Smooth muscle cell (in vitro differentiated cells): ENCODE results near the gene CTDNEP1. TPM values are rescaled to one million over a fixed set of nuclear protein-coding genes. Genes with fewer than 3 reads are reported as not detected.

Source experiments
- DNase-seq: peaks from one replicate; lab custom pipeline; 2025; ENCODE audit not compliant: unreplicated experiment; lab: John Stamatoyannopoulos, UW
- H2AFZ ChIP-seq: fragments of 200-600 bp; sonication (generic); 2 replicates; pipeline ENCODE4 v1.6.0; 2016; ENCODE audit warnings: antibody characterized with exemption, low read depth, mild to moderate bottlenecking
- H3F3A ChIP-seq: fragments of 200-600 bp; sonication (generic); 2 replicates; pipeline ENCODE4 v1.6.0; 2017; ENCODE audit warnings: antibody characterized with exemption, low read depth
- H3K27ac ChIP-seq: fragments of 200-600 bp; sonication (generic); 2 replicates; pipeline ENCODE4 v1.5.1; 2016; ENCODE audit warnings: low read depth, mild to moderate bottlenecking
- H3K27me3 ChIP-seq: fragments of 200-600 bp; sonication (generic); 2 replicates; pipeline ENCODE4 v1.6.1; 2016; ENCODE audit warnings: low read depth, mild to moderate bottlenecking
- H3K36me3 ChIP-seq: fragments of 200-600 bp; sonication (generic); 2 replicates; pipeline ENCODE4 v1.5.1; 2016; ENCODE audit warnings: low read depth
- H3K4me1 ChIP-seq: fragments of 200-600 bp; sonication (generic); 2 replicates; pipeline ENCODE4 v1.5.1; 2016; ENCODE audit warnings: low read depth
- H3K4me2 ChIP-seq: fragments of 200-600 bp; sonication (generic); 2 replicates; pipeline ENCODE4 v1.6.0; 2016; ENCODE audit warnings: mild to moderate bottlenecking
- H3K4me3 ChIP-seq: fragments of 200-600 bp; sonication (generic); 2 replicates; pipeline ENCODE4 v1.5.1; 2016; ENCODE audit warnings: mild to moderate bottlenecking
- H3K79me2 ChIP-seq: fragments of 200-600 bp; sonication (generic); 2 replicates; pipeline ENCODE4 v1.6.0; 2016; ENCODE audit warnings: low read depth, mild to moderate bottlenecking
- H3K9ac ChIP-seq: fragments of 200-600 bp; sonication (generic); 2 replicates; pipeline ENCODE4 v1.6.0; 2016; ENCODE audit warnings: low read depth
- H3K9me3 ChIP-seq: fragments of 200-600 bp; sonication (generic); replicated peaks from 2 replicates; pipeline ENCODE4 v1.5.1; 2016; ENCODE audit warnings: low read depth
- H4K20me1 ChIP-seq: fragments of 200-600 bp; sonication (generic); 2 replicates; pipeline ENCODE4 v1.6.0; 2016; ENCODE audit warnings: low read depth
- WGBS: methylation state at CpG from one replicate; pipeline ENCODE4 v1.1.7; 2016; ENCODE audit warnings: low lambda C conversion rate; 5-methylcytosine and 5-hydroxymethylcytosine counted together
- polyA plus RNA-seq: library from polyadenylated mRNA; unstranded; fragments of >200 nt; fragmentation: Nextera tagmentation; extraction: Ambion mirVana; gene quantifications from 2 replicates; pipeline ENCODE4 v1.2.1, GENCODE V29; 2016
- total RNA-seq: library from RNA; depleted of rRNA; stranded (reverse); fragments of >200 nt; gene quantifications from 2 replicates; pipeline ENCODE4 v1.2.3, GENCODE V29; 2014
- TF ChIP-seq, protein P1 (sequence below): fragments of 200-600 bp; sonication (generic); IDR thresholded peaks from 2 replicates; pipeline ENCODE4 v1.5.1; 2017; ENCODE audit warnings: borderline replicate concordance, mild to moderate bottlenecking, antibody characterized with exemption; ENCODE audit not compliant: insufficient read depth, poor library complexity, severe bottlenecking

CTDNEP1 gene
- total and polyA plus RNA-seq, 2 experiments from 2014 or later: 57.5 to 88.4 TPM

DNA sequence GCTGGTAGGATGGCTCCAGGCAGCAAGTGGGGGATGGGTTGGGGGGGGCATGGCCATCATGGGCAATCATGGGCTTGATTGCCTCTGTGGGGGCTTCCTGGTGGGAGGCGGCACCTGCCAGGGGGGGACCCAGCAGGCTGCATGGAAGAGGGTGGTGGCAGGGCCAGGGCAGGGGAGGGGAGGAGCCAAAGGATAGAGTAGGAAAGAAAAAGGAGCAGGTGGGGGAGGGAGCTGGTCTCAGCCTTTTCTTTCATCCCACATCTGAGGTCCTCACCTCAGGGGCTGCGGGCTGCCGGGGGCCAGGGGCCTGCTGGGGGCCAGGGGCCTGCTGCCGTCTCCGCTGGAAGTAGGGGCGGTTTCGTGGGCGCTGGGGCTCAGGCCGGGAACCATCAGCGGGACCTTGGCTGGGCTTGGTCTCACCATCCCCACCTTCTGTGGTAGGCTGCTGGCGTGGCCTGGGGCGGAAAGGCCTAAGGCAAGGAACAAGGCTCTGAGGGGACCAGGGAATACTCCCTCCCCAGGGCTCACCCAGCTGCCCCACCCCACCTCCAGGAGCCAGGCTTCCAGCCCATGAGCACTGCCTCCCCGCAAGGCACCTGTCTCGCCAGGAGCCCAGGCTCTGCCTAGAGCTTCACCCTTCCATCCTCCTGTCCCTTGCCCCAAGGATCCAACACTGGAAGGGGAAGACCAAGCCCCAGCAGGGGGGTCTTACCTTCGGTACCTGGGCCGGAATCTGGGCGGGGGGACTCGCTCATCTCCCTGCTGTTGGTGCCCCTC, 37.9 kb upstream of the CTDNEP1 start:
- Histone ChIP-seq H3F3A (no peaks in the 10 kb centered on the region), H3K4me2 (no peak overlapping the region), H3K36me3 (no peaks in the 10 kb centered on the region), H3K4me3 (no peak overlapping the region), H3K9ac (no peak overlapping the region), H3K4me1 (no peaks in the 10 kb centered on the region), H3K27ac (no peak overlapping the region), H3K27me3 (peaks cover 40% of the 10 kb centered on the region), H2AFZ (no peak overlapping the region), H4K20me1 (no peaks in the 10 kb centered on the region), H3K79me2 (no peaks in the 10 kb centered on the region), H3K9me3 (no peaks in the 10 kb centered on the region)
- TF ChIP-seq, protein P1, sequence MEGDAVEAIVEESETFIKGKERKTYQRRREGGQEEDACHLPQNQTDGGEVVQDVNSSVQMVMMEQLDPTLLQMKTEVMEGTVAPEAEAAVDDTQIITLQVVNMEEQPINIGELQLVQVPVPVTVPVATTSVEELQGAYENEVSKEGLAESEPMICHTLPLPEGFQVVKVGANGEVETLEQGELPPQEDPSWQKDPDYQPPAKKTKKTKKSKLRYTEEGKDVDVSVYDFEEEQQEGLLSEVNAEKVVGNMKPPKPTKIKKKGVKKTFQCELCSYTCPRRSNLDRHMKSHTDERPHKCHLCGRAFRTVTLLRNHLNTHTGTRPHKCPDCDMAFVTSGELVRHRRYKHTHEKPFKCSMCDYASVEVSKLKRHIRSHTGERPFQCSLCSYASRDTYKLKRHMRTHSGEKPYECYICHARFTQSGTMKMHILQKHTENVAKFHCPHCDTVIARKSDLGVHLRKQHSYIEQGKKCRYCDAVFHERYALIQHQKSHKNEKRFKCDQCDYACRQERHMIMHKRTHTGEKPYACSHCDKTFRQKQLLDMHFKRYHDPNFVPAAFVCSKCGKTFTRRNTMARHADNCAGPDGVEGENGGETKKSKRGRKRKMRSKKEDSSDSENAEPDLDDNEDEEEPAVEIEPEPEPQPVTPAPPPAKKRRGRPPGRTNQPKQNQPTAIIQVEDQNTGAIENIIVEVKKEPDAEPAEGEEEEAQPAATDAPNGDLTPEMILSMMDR: no peak
- 83% methylated on average over 9 of the region's 18 CpGs for WGBS
- DNase-seq: no peak

DNA sequence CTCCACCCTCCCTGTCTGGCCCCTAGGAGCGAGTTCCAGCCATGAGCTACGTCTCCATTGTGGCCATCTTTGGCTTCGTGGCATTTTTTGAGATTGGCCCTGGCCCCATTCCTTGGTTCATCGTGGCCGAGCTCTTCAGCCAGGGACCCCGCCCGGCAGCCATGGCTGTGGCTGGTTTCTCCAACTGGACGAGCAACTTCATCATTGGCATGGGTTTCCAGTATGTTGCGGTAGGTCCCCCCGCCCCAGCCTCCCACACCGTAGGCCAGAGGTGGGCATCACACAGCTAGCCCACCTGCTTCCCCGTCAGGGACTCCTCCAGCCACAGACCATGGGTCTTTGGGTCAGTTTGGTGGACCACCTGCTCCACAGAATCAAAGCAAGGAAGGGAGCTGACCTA, 34.1 kb upstream of the CTDNEP1 start:
- Histone ChIP-seq H3K27me3 (peaks cover 17% of the 10 kb centered on the region), H3K4me2 (no peak overlapping the region), H3K36me3 (no peaks in the 10 kb centered on the region), H3F3A (peaks cover 5% of the 10 kb centered on the region), H3K27ac (no peak overlapping the region), H2AFZ (no peak overlapping the region), H3K4me3 (no peak overlapping the region), H3K9ac (no peak overlapping the region), H4K20me1 (no peaks in the 10 kb centered on the region), H3K4me1 (no peaks in the 10 kb centered on the region), H3K9me3 (no peaks in the 10 kb centered on the region), H3K79me2 (no peaks in the 10 kb centered on the region)
- no peak for DNase-seq
- TF ChIP-seq, protein P1: no peak
- WGBS: 94% methylated on average over 12 of the region's 12 CpGs

DNA sequence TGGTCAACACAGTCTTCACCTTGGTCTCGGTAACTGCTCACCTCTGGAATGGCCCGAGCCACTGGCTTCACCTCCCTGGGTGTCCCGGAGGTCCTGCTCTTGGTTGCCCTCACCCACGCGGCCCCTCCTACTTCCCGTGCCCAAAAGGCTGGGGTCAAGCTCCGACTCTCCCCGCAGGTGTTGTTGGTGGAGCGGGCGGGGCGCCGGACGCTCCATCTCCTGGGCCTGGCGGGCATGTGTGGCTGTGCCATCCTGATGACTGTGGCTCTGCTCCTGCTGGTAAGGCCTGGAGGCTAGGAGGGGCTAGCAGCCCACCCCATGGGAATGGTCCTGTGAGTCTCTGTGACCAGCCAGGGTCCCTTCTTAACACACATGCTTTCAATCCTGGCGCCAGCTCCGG, 33.4 kb upstream of the CTDNEP1 start:
- 97% methylated on average over 16 of the region's 16 CpGs for WGBS
- Histone ChIP-seq H3K9ac (no peak overlapping the region), H2AFZ (no peak overlapping the region), H3K36me3 (no peaks in the 10 kb centered on the region), H3K79me2 (no peaks in the 10 kb centered on the region), H3K4me3 (no peak overlapping the region), H3K4me1 (no peaks in the 10 kb centered on the region), H3F3A (peaks cover 5% of the 10 kb centered on the region), H3K9me3 (no peaks in the 10 kb centered on the region), H3K27me3 (peaks cover 14% of the 10 kb centered on the region), H4K20me1 (no peaks in the 10 kb centered on the region), H3K4me2 (no peak overlapping the region), H3K27ac (no peak overlapping the region)
- TF ChIP-seq, protein P1: no peak
- no peak for DNase-seq
